ENCODE results near the gene TPK1. TPM values are rescaled to one million over a fixed set of nuclear protein-coding genes. Genes with fewer than 3 reads are reported as not detected.

The TPK1 gene
- total and polyA plus RNA-seq, 12 donors: 2.9 to 10.8 (median 6.4) TPM

- Histone ChIP-seq H3K4me3 (no peak overlapping the region), H3K9me3 (peaks cover 0 to 16% (median 0%) of the 10 kb centered on the region in 11 donors), H3K27ac (no peak overlapping the region), H3K36me3 (no peaks in the 10 kb centered on the region), H3K27me3 (no peaks in the 10 kb centered on the region), H3K4me1 (peaks cover 0 to 7% (median 0%) of the 10 kb centered on the region in 9 donors)
- TF ChIP-seq, protein P1, sequence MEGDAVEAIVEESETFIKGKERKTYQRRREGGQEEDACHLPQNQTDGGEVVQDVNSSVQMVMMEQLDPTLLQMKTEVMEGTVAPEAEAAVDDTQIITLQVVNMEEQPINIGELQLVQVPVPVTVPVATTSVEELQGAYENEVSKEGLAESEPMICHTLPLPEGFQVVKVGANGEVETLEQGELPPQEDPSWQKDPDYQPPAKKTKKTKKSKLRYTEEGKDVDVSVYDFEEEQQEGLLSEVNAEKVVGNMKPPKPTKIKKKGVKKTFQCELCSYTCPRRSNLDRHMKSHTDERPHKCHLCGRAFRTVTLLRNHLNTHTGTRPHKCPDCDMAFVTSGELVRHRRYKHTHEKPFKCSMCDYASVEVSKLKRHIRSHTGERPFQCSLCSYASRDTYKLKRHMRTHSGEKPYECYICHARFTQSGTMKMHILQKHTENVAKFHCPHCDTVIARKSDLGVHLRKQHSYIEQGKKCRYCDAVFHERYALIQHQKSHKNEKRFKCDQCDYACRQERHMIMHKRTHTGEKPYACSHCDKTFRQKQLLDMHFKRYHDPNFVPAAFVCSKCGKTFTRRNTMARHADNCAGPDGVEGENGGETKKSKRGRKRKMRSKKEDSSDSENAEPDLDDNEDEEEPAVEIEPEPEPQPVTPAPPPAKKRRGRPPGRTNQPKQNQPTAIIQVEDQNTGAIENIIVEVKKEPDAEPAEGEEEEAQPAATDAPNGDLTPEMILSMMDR (IDR thresholded peaks at IDR 0.05): no peak
- DNase-seq: no peak
- intact Hi-C loops (cut with DNase I): no loop called here
- WGBS, 2 donors: 24 to 48% methylated on average over 4 of the region's 4 CpGs
- peak in 3 of 8 donors; percentile 39 to 46 (median 41) for ATAC-seq
These were observed 327.2 kb downstream of the TPK1 start for GRCh38 chr7:144508702-144509101.

DNA sequence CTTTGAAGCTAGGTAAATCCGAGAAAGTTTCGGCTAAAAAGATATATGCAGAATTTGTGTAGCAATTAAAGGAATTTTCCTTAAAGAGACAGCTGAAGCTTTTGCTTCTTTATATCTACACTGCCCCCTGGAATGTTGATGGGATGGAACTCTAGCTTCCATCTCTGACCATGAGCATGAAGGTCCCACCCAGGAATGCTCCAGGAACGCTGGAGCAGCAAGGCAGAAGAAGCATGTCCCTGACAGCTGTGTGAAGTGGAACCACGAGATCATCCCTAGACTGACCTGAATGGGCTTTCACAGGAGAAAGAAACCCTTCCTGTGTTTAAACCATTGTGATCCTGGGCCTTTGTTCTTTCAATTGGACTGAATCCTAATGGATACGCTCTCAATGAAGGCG is 332.6 kb downstream of the TPK1 start:
- TF ChIP-seq, protein P1 (IDR thresholded peaks at IDR 0.05): no peak
- Histone ChIP-seq H3K27me3 (no peaks in the 10 kb centered on the region), H3K36me3 (no peaks in the 10 kb centered on the region), H3K4me3 (no peak overlapping the region), H3K4me1 (peaks cover 0 to 6% (median 0%) of the 10 kb centered on the region in 9 donors), H3K27ac (no peak overlapping the region), H3K9me3 (peaks cover 0 to 16% (median 0%) of the 10 kb centered on the region in 11 donors)
- 83 to 85% methylated on average over 6 of the region's 6 CpGs for WGBS, 2 donors
- DNase-seq (no peak), ATAC-seq (no peak)
- intact Hi-C loops (cut with DNase I): no loop called here

DNA sequence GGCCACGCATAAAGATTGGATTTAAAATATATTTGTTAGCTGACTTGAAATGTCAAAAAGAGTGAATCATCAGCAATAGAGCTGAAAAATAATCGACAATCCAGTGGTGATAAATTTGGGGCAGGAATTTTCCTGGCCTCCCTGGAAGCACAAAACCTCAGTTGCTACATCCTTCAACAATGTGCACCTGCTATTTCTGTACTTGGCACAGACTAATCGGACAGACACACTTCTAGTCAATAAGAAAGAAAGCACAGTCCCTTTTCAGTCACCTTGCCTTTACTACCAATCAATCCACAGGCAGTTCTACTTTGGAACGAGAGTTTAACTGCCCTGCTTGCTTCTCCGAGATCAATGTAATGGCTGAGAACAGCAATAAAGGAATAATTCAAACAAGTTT is 335.6 kb downstream of the TPK1 start:
- H3K27ac ChIP-seq: peak overlapping the region in 3 of 10 donors; percentile 5 to 50 (median 42)
- peak overlapping the region in 2 of 10 donors; percentile 4 to 5 for H3K4me3 ChIP-seq
- peaks cover 0 to 4% (median 0%) of the 10 kb centered on the region in 11 donors for H3K9me3 ChIP-seq
- TF ChIP-seq, protein P1 (IDR thresholded peaks at IDR 0.05): no peak
- ATAC-seq: peak in 4 of 8 donors; percentile 31 to 60 (median 56)
- 37 to 49% methylated on average over 5 of the region's 5 CpGs for WGBS, 2 donors
- peaks cover 0 to 6% (median 0%) of the 10 kb centered on the region in 9 donors for H3K4me1 ChIP-seq
- intact Hi-C loops (cut with DNase I): no loop called here
- H3K27me3 ChIP-seq: no peaks in the 10 kb centered on the region
- no peak for DNase-seq
- H3K36me3 ChIP-seq: no peaks in the 10 kb centered on the region

- Histone ChIP-seq H3K27ac (no peak overlapping the region), H3K4me1 (peaks cover 0 to 6% (median 0%) of the 10 kb centered on the region in 9 donors), H3K9me3 (peaks cover 0 to 10% (median 0%) of the 10 kb centered on the region in 11 donors), H3K27me3 (no peaks in the 10 kb centered on the region), H3K36me3 (no peaks in the 10 kb centered on the region), H3K4me3 (no peak overlapping the region)
- WGBS, 2 donors: 56 to 57% methylated on average over 1 of the region's 1 CpG
- ATAC-seq (no peak), DNase-seq (no peak)
- TF ChIP-seq, protein P1 (IDR thresholded peaks at IDR 0.05): no peak
- intact Hi-C loops (cut with DNase I): no loop called here
These were observed 338.6 kb downstream of the TPK1 start for GRCh38 chr7:144497282-144497681.

Data from heart right ventricle (tissue), 16 donors.